GM23338 (cell line): ENCODE results near the gene MED13L. TPM values are rescaled to one million over a fixed set of nuclear protein-coding genes. Genes with fewer than 3 reads are reported as not detected.

ENCODE experiments used
- ATAC-seq: fragments of 200-7000 bp; cut with Tn5 transposase; 3 replicates; pipeline ENCODE4 v1.9.1; 2020
- DNase-seq: peaks from one replicate; pipeline ENCODE4 v3.0.0-alpha.2; 2015; ENCODE audit warnings: low spot score
- H2AFZ ChIP-seq: fragments of 200-600 bp; sonication (generic); 2 replicates; pipeline ENCODE4 v1.8.0; 2016; ENCODE audit warnings: antibody characterized with exemption, mild to moderate bottlenecking, moderate library complexity
- H3F3A ChIP-seq: fragments of 200-600 bp; sonication (generic); replicated peaks from 2 replicates; pipeline ENCODE4 v1.8.0; 2017; ENCODE audit warnings: antibody characterized with exemption, mixed run types, low read depth
- H3K27ac ChIP-seq: fragments of 200-600 bp; sonication (generic); 2 replicates; pipeline ENCODE4 v1.6.1; 2016; ENCODE audit warnings: low read depth
- H3K27me3 ChIP-seq: fragments of 200-600 bp; sonication (generic); 2 replicates; pipeline ENCODE4 v1.8.0; 2016; ENCODE audit warnings: mild to moderate bottlenecking, mixed run types, moderate library complexity; ENCODE audit not compliant: insufficient read depth
- H3K36me3 ChIP-seq: fragments of 200-600 bp; sonication (generic); 2 replicates; pipeline ENCODE4 v1.8.0; 2016; ENCODE audit warnings: mild to moderate bottlenecking; ENCODE audit not compliant: insufficient read depth
- H3K4me1 ChIP-seq: fragments of 200-600 bp; sonication (generic); 2 replicates; pipeline ENCODE4 v1.8.0; 2016; ENCODE audit warnings: mild to moderate bottlenecking, moderate library complexity; ENCODE audit not compliant: insufficient read depth
- H3K4me2 ChIP-seq: fragments of 200-600 bp; sonication (generic); 2 replicates; pipeline ENCODE4 v1.7.1; 2017; ENCODE audit warnings: mixed run types
- H3K4me3 ChIP-seq: fragments of 200-600 bp; sonication (generic); 2 replicates; pipeline ENCODE4 v1.6.1; 2016; ENCODE audit warnings: mixed run types
- H3K79me2 ChIP-seq: fragments of 200-600 bp; sonication (generic); replicated peaks from 2 replicates; pipeline ENCODE4 v1.8.0; 2017; ENCODE audit warnings: mild to moderate bottlenecking; ENCODE audit not compliant: insufficient read depth
- H3K9me2 ChIP-seq: fragments of 200-600 bp; sonication (generic); 2 replicates; pipeline ENCODE4 v1.8.0; 2017; ENCODE audit not compliant: insufficient read depth
- H4K20me1 ChIP-seq: fragments of 200-600 bp; sonication (generic); replicated peaks from 2 replicates; pipeline ENCODE4 v1.8.0; 2017; ENCODE audit warnings: mild to moderate bottlenecking; ENCODE audit not compliant: insufficient read depth
- H3K27ac Mint-ChIP-seq: 2 replicates; pipeline ENCODE4 v1.8.0; 2020; ENCODE audit warnings: inconsistent platforms, mild to moderate bottlenecking, moderate library complexity, mixed read lengths
- H3K27me3 Mint-ChIP-seq: 3 replicates; pipeline ENCODE4 v1.8.0; 2022; ENCODE audit warnings: low read depth, mild to moderate bottlenecking, moderate library complexity, mixed read lengths, inconsistent platforms; ENCODE audit not compliant: insufficient read depth, poor library complexity
- H3K36me3 Mint-ChIP-seq: 3 replicates; pipeline ENCODE4 v1.8.0; 2021; ENCODE audit warnings: low read depth, mild to moderate bottlenecking, inconsistent platforms, moderate library complexity, mixed read lengths
- H3K4me1 Mint-ChIP-seq: 3 replicates; pipeline ENCODE4 v1.8.0; 2020; ENCODE audit warnings: mild to moderate bottlenecking, inconsistent platforms, mixed read lengths
- H3K4me3 Mint-ChIP-seq: 3 replicates; pipeline ENCODE4 v1.8.0; 2021; ENCODE audit warnings: moderate library complexity, mild to moderate bottlenecking, inconsistent platforms, mixed read lengths
- H3K9me3 Mint-ChIP-seq: 3 replicates; pipeline ENCODE4 v1.8.0; 2020; ENCODE audit warnings: moderate library complexity, mild to moderate bottlenecking, inconsistent platforms, mixed read lengths
- CREB1 ChIP-seq: fragments of 250-450 bp; sonication (Bioruptor Pico); IDR thresholded peaks from 2 replicates; pipeline ENCODE4 v1.5.0; 2020; ENCODE audit warnings: low read depth, mild to moderate bottlenecking, moderate library complexity
- EZH2phosphoT487 ChIP-seq: fragments of 200-600 bp; sonication (generic); IDR thresholded peaks from one replicate; pipeline ENCODE4 v1.8.1; 2018; ENCODE audit warnings: antibody characterized with exemption; ENCODE audit not compliant: unreplicated experiment
- JUNB ChIP-seq: IDR thresholded peaks from one replicate; pipeline ENCODE4 v1.6.1; 2016; ENCODE audit warnings: antibody characterized with exemption; ENCODE audit not compliant: unreplicated experiment
- POLR2AphosphoS5 ChIP-seq: IDR thresholded peaks from 2 replicates; pipeline ENCODE4 v1.6.1; 2016; ENCODE audit warnings: antibody characterized with exemption, low read depth
- STAT1 ChIP-seq: IDR thresholded peaks from one replicate; pipeline ENCODE4 v1.6.1; 2016; ENCODE audit warnings: antibody characterized with exemption; ENCODE audit not compliant: unreplicated experiment
- ZNF114 ChIP-seq: fragments of 250-450 bp; sonication (Bioruptor Pico); IDR thresholded peaks from 2 replicates; pipeline ENCODE4 v1.5.0; 2020; ENCODE audit warnings: mild to moderate bottlenecking, moderate library complexity
- ZNF331 ChIP-seq: fragments of 250-450 bp; sonication (Bioruptor Pico); IDR thresholded peaks from 2 replicates; pipeline ENCODE4 v1.5.0; 2020; ENCODE audit warnings: low read depth, mild to moderate bottlenecking, moderate library complexity
- polyA plus RNA-seq: library from polyadenylated mRNA; unstranded; fragments of >200 nt; fragmentation: Nextera tagmentation; extraction: Ambion mirVana; gene quantifications from 2 replicates; pipeline ENCODE4 v1.2.1, GENCODE V29; 2016
- total RNA-seq: library from RNA; depleted of rRNA; stranded (reverse); fragments of >200 nt; shearing (Covaris generic); gene quantifications from 2 replicates; pipeline ENCODE4 v1.2.3, GENCODE V29; 2014
- TF ChIP-seq, protein P1 (sequence below): IDR thresholded peaks from one replicate; pipeline ENCODE4 v1.6.1; 2018; ENCODE audit warnings: antibody characterized with exemption; ENCODE audit not compliant: unreplicated experiment
- TF ChIP-seq, protein P2 (sequence below), 2 experiments: fragments of 200-600 bp in 1 of 2; sonication (generic) in 1 of 2; conservative IDR thresholded peaks; 2 replicates each; pipeline versions ENCODE4 v1.5.1 to v1.6.1; 2016 to 2017; ENCODE audit warnings: antibody characterized with exemption in 2 of 2, low read depth in 2 of 2, mild to moderate bottlenecking in 2 of 2, moderate library complexity in 1 of 2

The MED13L gene
- total and polyA plus RNA-seq, 2 experiments from 2014 or later: 20.9 to 73.6 TPM

DNA sequence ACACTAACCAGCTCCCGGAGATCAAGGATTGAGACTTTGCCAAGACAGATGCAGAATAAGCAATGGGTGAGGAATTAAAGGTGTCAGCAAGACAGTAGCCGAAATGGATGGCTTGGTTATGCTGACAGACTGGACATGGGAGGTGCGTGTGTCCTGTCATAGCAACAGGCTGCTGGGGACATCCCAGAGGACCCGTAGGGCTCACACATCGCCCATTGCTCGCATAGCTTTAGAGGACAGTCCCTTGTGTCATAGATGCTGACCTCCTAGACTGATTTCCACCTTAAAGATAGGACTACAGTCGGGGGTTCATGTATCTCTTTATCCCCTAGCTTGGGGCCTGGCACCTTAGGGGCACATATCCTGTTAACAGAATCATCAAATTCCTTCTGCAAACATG lies 324.5 kb downstream of the MED13L start:
- Histone ChIP-seq H3K27me3 (no peaks in the 10 kb centered on the region), H3K36me3 (no peaks in the 10 kb centered on the region), H2AFZ (no peak overlapping the region), H3K4me3 (no peak overlapping the region), H3K9me2 (0 out of 2 replicates have a peak, but pooled peaks cover 5% of the 10 kb centered on the region), H3K4me2 (peak overlapping the region; percentile 56), H3K27ac (no peak overlapping the region), H3F3A (no peaks in the 10 kb centered on the region), H4K20me1 (no peaks in the 10 kb centered on the region), H3K79me2 (no peaks in the 10 kb centered on the region), H3K4me1 (peaks cover 14% of the 10 kb centered on the region)
- DNase-seq: no peak
- H3K36me3 Mint-ChIP-seq: 0 out of 3 replicates have a peak, but pooled peaks cover 3% of the 10 kb centered on the region
- no peak for ATAC-seq
- H3K27ac Mint-ChIP-seq: no peak overlapping the region
- peaks cover 7% of the 10 kb centered on the region for H3K27me3 Mint-ChIP-seq
- no peaks in the 10 kb centered on the region for H3K9me3 Mint-ChIP-seq
- no peak overlapping the region for H3K4me3 Mint-ChIP-seq
- TF ChIP-seq POLR2AphosphoS5 (no peak), ZNF331 (CRISPR knock-in tag) (no peak), ZNF114 (CRISPR knock-in tag) (no peak), STAT1 (no peak), JUNB (no peak), EZH2phosphoT487 (no peak)
- TF ChIP-seq, protein P1, sequence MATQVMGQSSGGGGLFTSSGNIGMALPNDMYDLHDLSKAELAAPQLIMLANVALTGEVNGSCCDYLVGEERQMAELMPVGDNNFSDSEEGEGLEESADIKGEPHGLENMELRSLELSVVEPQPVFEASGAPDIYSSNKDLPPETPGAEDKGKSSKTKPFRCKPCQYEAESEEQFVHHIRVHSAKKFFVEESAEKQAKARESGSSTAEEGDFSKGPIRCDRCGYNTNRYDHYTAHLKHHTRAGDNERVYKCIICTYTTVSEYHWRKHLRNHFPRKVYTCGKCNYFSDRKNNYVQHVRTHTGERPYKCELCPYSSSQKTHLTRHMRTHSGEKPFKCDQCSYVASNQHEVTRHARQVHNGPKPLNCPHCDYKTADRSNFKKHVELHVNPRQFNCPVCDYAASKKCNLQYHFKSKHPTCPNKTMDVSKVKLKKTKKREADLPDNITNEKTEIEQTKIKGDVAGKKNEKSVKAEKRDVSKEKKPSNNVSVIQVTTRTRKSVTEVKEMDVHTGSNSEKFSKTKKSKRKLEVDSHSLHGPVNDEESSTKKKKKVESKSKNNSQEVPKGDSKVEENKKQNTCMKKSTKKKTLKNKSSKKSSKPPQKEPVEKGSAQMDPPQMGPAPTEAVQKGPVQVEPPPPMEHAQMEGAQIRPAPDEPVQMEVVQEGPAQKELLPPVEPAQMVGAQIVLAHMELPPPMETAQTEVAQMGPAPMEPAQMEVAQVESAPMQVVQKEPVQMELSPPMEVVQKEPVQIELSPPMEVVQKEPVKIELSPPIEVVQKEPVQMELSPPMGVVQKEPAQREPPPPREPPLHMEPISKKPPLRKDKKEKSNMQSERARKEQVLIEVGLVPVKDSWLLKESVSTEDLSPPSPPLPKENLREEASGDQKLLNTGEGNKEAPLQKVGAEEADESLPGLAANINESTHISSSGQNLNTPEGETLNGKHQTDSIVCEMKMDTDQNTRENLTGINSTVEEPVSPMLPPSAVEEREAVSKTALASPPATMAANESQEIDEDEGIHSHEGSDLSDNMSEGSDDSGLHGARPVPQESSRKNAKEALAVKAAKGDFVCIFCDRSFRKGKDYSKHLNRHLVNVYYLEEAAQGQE: no peak
- TF ChIP-seq, protein P2, sequence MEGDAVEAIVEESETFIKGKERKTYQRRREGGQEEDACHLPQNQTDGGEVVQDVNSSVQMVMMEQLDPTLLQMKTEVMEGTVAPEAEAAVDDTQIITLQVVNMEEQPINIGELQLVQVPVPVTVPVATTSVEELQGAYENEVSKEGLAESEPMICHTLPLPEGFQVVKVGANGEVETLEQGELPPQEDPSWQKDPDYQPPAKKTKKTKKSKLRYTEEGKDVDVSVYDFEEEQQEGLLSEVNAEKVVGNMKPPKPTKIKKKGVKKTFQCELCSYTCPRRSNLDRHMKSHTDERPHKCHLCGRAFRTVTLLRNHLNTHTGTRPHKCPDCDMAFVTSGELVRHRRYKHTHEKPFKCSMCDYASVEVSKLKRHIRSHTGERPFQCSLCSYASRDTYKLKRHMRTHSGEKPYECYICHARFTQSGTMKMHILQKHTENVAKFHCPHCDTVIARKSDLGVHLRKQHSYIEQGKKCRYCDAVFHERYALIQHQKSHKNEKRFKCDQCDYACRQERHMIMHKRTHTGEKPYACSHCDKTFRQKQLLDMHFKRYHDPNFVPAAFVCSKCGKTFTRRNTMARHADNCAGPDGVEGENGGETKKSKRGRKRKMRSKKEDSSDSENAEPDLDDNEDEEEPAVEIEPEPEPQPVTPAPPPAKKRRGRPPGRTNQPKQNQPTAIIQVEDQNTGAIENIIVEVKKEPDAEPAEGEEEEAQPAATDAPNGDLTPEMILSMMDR (conservative IDR thresholded peaks at IDR 0.05; ENCODE audit: low read depth in 2 of 2): no peak
- H3K4me1 Mint-ChIP-seq: peaks cover 36% of the 10 kb centered on the region

DNA sequence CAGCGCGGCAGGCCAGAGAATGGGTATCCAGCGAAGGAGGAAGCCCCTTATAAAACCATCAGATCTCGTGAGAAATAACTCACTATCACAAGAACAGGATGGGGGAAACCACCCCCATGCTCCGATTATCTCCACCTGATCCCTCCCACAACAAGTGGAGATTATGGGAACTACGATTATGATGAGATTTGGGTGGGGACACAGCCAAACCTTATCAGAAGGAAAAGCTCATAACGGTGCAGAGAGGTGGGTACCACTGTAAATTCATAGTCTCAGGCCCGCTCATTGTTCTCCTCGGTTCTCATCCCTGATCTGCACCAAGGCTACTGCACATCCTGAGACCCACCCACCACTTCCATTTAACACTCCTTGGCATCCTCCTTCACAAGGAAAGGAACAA lies 326.5 kb downstream of the MED13L start:
- 0 out of 3 replicates have a peak, but pooled peaks cover 3% of the 10 kb centered on the region for H3K36me3 Mint-ChIP-seq
- H3K27me3 ChIP-seq: no peaks in the 10 kb centered on the region
- no peaks in the 10 kb centered on the region for H3K9me3 Mint-ChIP-seq
- no peaks in the 10 kb centered on the region for H3K36me3 ChIP-seq
- H3K4me3 ChIP-seq: no peak overlapping the region
- no peak for DNase-seq
- peaks cover 14% of the 10 kb centered on the region for H3K4me1 ChIP-seq
- TF ChIP-seq CREB1 (CRISPR knock-in tag): no peak
- H3K27ac Mint-ChIP-seq: no peak overlapping the region
- no peak for ATAC-seq
- no peak overlapping the region for H2AFZ ChIP-seq
- no peaks in the 10 kb centered on the region for H4K20me1 ChIP-seq
- no peak overlapping the region for H3K4me3 Mint-ChIP-seq
- H3K4me1 Mint-ChIP-seq: peaks cover 31% of the 10 kb centered on the region
- H3K9me2 ChIP-seq: 0 out of 2 replicates have a peak, but pooled peaks cover 5% of the 10 kb centered on the region
- H3F3A ChIP-seq: no peaks in the 10 kb centered on the region
- no peaks in the 10 kb centered on the region for H3K79me2 ChIP-seq
- H3K27me3 Mint-ChIP-seq: peaks cover 7% of the 10 kb centered on the region
- H3K27ac ChIP-seq: no peak overlapping the region
- no peak overlapping the region for H3K4me2 ChIP-seq
